Measurements from ENCODE around the gene NUDT1.

Gene NUDT1

DNA sequence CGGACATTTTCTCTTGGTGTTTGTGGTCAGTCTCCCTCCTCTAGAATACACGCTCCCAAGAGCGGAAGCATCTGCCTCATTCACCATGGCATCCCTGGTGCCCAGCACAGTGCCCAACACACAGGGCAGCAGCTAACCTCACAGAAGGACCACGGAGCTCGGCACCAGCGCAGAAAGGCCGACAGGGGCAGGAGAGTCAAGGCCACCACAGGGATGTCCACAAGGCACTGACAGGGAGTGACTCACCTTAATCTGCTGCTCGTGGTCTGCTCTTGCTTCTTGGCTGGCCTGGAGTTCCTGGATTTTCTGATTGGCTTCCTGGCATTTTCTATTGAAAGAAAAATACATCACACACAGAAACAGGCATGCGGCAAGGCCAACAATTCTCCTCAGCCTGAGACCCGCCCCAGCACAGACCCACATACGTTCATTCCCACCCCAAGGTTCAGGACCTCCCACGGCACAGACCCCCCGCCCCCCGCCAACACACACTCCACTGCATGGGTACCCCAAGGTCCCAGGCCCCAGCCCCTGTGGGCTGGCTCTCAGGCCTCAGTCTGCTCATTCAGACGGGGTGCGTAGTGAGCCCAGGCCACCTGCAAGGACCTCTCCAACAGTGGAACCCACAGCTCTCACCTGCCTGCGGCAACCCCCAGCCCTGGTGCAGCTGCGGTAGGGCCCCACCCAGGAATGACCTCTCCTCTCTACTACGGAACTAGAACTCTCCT is 24.1 kb upstream of the NUDT1 start:
- H3F3A ChIP-seq (ENCODE audit: insufficient read depth), result no peaks in the 10 kb centered on the region
- no peak for TF ChIP-seq EZH2phosphoT487 (conservative IDR thresholded peaks at IDR 0.05; ENCODE audit: low read length)
- TF ChIP-seq, protein P1, sequence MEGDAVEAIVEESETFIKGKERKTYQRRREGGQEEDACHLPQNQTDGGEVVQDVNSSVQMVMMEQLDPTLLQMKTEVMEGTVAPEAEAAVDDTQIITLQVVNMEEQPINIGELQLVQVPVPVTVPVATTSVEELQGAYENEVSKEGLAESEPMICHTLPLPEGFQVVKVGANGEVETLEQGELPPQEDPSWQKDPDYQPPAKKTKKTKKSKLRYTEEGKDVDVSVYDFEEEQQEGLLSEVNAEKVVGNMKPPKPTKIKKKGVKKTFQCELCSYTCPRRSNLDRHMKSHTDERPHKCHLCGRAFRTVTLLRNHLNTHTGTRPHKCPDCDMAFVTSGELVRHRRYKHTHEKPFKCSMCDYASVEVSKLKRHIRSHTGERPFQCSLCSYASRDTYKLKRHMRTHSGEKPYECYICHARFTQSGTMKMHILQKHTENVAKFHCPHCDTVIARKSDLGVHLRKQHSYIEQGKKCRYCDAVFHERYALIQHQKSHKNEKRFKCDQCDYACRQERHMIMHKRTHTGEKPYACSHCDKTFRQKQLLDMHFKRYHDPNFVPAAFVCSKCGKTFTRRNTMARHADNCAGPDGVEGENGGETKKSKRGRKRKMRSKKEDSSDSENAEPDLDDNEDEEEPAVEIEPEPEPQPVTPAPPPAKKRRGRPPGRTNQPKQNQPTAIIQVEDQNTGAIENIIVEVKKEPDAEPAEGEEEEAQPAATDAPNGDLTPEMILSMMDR (IDR thresholded peaks at IDR 0.05; ENCODE audit: insufficient read depth, low read length, poor library complexity, severe bottlenecking), result no peak
- H4K20me1 ChIP-seq (ENCODE audit: low read depth, low read length), result no peaks in the 10 kb centered on the region
- no peak overlapping the region for H3K9ac ChIP-seq (ENCODE audit: low read length)
- no peak overlapping the region for H2AFZ ChIP-seq (ENCODE audit: low read depth, low read length, severe bottlenecking)
- H3K4me2 ChIP-seq (ENCODE audit: low read depth, low read length, poor library complexity, severe bottlenecking), result no peak overlapping the region
- no peaks in the 10 kb centered on the region for H3K9me2 ChIP-seq (replicated peaks; ENCODE audit: insufficient read depth, low read length)
- peaks cover 3% of the 10 kb centered on the region; the same call in 1 of the 2 replicates for H3K36me3 ChIP-seq (ENCODE audit: low read length)
- H3K27me3 ChIP-seq (ENCODE audit: low read length), result no peaks in the 10 kb centered on the region
- H3K9me3 ChIP-seq (ENCODE audit: insufficient read depth, low read length), result no peaks in the 10 kb centered on the region
- no peak overlapping the region for H3K4me3 ChIP-seq (ENCODE audit: insufficient read depth, low read length, poor library complexity, severe bottlenecking)
- no peaks in the 10 kb centered on the region; the same call in 1 of the 2 replicates for H3K79me2 ChIP-seq (ENCODE audit: insufficient read depth, low read length)
- H3K27ac ChIP-seq (ENCODE audit: low read depth, low read length), result no peak overlapping the region

DNA sequence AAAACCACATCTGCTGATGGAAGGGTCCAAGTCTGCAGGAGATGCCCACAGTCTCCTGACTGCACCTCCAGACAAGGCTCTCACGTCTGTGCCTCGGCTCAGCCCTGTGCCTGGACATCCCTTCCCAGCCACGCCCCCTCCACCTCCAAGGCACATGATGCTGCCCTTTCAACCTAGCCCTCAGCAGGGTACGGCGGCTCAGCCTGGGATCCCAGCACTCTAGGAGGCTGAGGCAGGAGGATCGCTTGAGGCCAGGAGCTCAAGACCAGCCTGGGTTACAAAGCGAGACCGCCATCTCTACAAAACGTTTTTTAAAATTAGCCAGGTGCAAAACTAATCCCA is 23.6 kb upstream of the NUDT1 start:
- Histone ChIP-seq H3K9me3 (ENCODE audit: insufficient read depth, low read length) (no peaks in the 10 kb centered on the region), H3K9ac (ENCODE audit: low read length) (no peak overlapping the region), H3K79me2 (ENCODE audit: insufficient read depth, low read length) (no peaks in the 10 kb centered on the region; the same call in 1 of the 2 replicates), H3K27ac (ENCODE audit: low read depth, low read length) (no peak overlapping the region), H4K20me1 (ENCODE audit: low read depth, low read length) (no peaks in the 10 kb centered on the region), H3F3A (ENCODE audit: insufficient read depth) (no peaks in the 10 kb centered on the region), H3K27me3 (ENCODE audit: low read length) (no peaks in the 10 kb centered on the region), H2AFZ (ENCODE audit: low read depth, low read length, severe bottlenecking) (no peak overlapping the region), H3K4me2 (ENCODE audit: low read depth, low read length, poor library complexity, severe bottlenecking) (no peak overlapping the region), H3K4me3 (ENCODE audit: insufficient read depth, low read length, poor library complexity, severe bottlenecking) (no peak overlapping the region), H3K9me2 (replicated peaks; ENCODE audit: insufficient read depth, low read length) (no peaks in the 10 kb centered on the region), H3K36me3 (ENCODE audit: low read length) (peaks cover 2% of the 10 kb centered on the region; the same call in 1 of the 2 replicates)
- TF ChIP-seq EZH2phosphoT487 (conservative IDR thresholded peaks at IDR 0.05; ENCODE audit: low read length), result no peak
- TF ChIP-seq, protein P1 (IDR thresholded peaks at IDR 0.05; ENCODE audit: insufficient read depth, low read length, poor library complexity, severe bottlenecking), result no peak

DNA sequence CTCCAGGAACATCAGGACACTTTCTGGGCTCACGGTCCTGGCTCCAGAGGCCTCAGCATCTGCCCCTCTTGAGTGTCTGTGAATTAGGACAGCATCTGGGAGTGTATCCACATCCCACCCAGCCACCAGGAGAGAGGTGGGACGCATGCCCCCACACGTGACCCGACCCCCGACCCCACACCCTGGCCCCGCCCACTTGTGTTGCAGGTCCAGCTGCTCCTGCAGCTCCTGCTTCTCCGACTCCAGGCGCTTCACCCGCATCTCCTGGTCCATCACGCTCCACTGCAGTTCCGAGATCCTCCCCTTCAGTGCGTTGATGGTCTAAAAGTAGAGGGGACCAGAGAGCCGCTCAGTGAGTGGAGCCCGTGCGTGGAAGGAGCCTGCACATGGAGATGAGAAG is 22.9 kb upstream of the NUDT1 start:
- no peak overlapping the region for H2AFZ ChIP-seq (ENCODE audit: low read depth, low read length, severe bottlenecking)
- TF ChIP-seq, protein P1 (IDR thresholded peaks at IDR 0.05; ENCODE audit: insufficient read depth, low read length, poor library complexity, severe bottlenecking), result no peak
- no peak for TF ChIP-seq EZH2phosphoT487 (conservative IDR thresholded peaks at IDR 0.05; ENCODE audit: low read length)
- H3K27ac ChIP-seq (ENCODE audit: low read depth, low read length), result no peak overlapping the region
- H3K36me3 ChIP-seq (ENCODE audit: low read length), result peaks cover 2% of the 10 kb centered on the region; the same call in 1 of the 2 replicates
- H3K9me3 ChIP-seq (ENCODE audit: insufficient read depth, low read length), result no peaks in the 10 kb centered on the region
- H3K27me3 ChIP-seq (ENCODE audit: low read length), result no peaks in the 10 kb centered on the region
- H4K20me1 ChIP-seq (ENCODE audit: low read depth, low read length), result no peaks in the 10 kb centered on the region
- H3K4me3 ChIP-seq (ENCODE audit: insufficient read depth, low read length, poor library complexity, severe bottlenecking), result no peak overlapping the region
- no peak overlapping the region for H3K9ac ChIP-seq (ENCODE audit: low read length)
- H3K4me2 ChIP-seq (ENCODE audit: low read depth, low read length, poor library complexity, severe bottlenecking), result no peak overlapping the region
- H3K79me2 ChIP-seq (ENCODE audit: insufficient read depth, low read length), result peaks cover 5% of the 10 kb centered on the region; the same call in 1 of the 2 replicates
- no peaks in the 10 kb centered on the region for H3F3A ChIP-seq (ENCODE audit: insufficient read depth)
- H3K9me2 ChIP-seq (replicated peaks; ENCODE audit: insufficient read depth, low read length), result no peaks in the 10 kb centered on the region

Measured in SU-DHL-6 (cell line).